ENCODE results near the gene MS4A10.

Gene MS4A10

DNA sequence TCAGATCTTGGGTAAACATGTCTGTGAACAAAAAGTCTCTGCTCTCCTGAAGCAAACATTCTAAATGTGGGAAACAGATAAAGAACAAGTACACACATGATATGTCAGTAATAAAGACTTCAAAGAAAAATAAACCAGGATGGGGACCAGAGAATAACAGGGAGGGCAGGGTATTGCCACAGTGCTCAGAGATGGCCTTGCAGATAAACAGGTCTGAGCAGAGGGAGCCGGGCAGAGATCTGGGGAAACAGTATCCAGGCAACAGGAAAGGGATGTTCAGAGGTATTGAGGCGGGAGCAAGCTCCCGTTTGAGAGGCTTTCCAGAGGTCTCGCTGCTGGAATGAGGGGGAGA is 59.7 kb downstream of the MS4A10 start:
- no peak overlapping the region for H3K27ac ChIP-seq
- TF ChIP-seq, protein P1, sequence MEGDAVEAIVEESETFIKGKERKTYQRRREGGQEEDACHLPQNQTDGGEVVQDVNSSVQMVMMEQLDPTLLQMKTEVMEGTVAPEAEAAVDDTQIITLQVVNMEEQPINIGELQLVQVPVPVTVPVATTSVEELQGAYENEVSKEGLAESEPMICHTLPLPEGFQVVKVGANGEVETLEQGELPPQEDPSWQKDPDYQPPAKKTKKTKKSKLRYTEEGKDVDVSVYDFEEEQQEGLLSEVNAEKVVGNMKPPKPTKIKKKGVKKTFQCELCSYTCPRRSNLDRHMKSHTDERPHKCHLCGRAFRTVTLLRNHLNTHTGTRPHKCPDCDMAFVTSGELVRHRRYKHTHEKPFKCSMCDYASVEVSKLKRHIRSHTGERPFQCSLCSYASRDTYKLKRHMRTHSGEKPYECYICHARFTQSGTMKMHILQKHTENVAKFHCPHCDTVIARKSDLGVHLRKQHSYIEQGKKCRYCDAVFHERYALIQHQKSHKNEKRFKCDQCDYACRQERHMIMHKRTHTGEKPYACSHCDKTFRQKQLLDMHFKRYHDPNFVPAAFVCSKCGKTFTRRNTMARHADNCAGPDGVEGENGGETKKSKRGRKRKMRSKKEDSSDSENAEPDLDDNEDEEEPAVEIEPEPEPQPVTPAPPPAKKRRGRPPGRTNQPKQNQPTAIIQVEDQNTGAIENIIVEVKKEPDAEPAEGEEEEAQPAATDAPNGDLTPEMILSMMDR (conservative IDR thresholded peaks at IDR 0.05): no peak
- TF ChIP-seq ZFX (IDR thresholded peaks at IDR 0.05): no peak

DNA sequence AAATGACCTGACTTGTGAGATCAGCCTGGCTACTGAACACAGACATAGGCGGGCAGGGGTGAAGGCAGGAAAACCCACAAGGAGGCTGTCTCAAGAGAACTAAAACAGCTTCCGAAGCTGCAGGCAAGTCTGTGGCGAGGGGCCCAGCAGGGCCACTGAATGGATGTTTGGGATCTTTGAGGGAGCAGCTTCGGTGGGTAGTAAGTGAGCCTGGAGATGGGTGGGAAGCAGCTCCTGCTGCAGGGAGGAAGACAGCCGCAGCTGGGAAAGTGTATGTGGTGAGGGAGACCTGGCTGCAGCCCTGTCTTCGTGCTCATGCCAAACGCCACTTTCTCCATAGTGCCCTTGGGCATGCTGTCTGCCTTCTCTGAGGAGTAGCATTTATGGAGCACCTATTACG is 60.2 kb downstream of the MS4A10 start:
- TF ChIP-seq ZFX (IDR thresholded peaks at IDR 0.05): no peak
- TF ChIP-seq, protein P1 (conservative IDR thresholded peaks at IDR 0.05): no peak
- no peak overlapping the region for H3K27ac ChIP-seq

DNA sequence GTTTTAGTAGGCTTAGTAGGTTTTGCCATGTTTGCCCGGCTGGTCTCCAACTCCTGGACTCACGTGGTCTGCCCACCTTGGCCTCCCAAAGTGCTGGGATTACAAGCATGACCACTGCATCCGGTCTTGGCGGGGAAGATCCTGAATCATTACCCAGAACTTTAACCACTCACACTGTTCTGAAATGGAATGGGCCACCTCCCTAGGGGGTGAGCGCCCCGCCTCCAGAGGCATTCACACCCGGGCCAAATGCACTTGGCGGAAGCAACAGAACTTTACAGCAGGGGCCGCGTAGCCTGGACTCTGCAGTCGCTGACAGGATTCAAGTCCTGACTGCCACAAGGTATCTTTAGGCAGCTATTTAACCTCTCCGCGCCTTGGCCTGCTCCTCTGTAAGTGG is 62.1 kb downstream of the MS4A10 start:
- H3K27ac ChIP-seq: no peak overlapping the region
- TF ChIP-seq, protein P1 (conservative IDR thresholded peaks at IDR 0.05): no peak
- TF ChIP-seq ZFX (IDR thresholded peaks at IDR 0.05): no peak

DNA sequence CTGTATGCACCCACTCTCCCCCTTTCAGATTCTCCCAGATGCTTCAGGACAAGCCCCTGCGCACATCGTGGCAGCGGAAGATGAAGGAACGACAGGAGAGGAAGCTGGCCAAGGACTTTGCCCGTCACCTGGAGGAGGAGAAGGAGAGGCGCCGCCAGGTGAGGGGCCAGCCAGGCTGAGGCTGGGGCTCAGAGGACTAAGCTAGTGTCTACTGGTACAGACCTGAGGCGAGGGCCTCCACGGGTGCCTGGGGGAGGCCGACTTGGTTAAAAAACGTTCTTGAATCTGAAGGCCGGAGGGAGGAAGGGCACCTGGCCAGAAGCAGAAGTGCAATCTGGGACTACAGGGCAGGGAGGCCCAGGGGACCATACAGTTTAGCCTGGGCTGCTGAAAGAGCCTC is 62.8 kb downstream of the MS4A10 start:
- TF ChIP-seq ZFX (IDR thresholded peaks at IDR 0.05): no peak
- TF ChIP-seq, protein P1 (conservative IDR thresholded peaks at IDR 0.05): no peak
- no peak overlapping the region for H3K27ac ChIP-seq

DNA sequence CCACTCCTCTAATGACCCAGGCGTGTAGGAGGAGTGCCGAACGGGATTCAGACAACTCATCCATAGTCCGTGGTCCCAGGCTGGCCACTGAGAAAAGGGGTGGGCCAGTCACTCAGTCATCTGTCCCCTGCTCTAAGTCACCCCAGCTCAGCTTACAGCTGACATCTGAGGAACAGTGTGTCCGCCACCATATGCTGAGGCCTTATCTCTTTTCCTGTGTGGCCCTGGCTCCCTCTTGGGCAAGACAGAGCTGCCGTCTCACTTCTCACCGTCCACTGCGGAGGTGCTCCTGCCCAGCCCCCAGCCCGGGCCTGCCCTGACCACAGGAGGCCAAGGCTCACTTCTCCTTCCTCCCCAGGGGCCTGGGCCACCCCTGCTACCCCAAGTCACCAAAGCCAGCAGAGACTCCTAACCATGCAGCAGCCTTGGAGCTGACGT is 63.6 kb downstream of the MS4A10 start:
- TF ChIP-seq, protein P1 (conservative IDR thresholded peaks at IDR 0.05): no peak
- no peak for TF ChIP-seq ZFX (IDR thresholded peaks at IDR 0.05)
- H3K27ac ChIP-seq: no peak overlapping the region

DNA sequence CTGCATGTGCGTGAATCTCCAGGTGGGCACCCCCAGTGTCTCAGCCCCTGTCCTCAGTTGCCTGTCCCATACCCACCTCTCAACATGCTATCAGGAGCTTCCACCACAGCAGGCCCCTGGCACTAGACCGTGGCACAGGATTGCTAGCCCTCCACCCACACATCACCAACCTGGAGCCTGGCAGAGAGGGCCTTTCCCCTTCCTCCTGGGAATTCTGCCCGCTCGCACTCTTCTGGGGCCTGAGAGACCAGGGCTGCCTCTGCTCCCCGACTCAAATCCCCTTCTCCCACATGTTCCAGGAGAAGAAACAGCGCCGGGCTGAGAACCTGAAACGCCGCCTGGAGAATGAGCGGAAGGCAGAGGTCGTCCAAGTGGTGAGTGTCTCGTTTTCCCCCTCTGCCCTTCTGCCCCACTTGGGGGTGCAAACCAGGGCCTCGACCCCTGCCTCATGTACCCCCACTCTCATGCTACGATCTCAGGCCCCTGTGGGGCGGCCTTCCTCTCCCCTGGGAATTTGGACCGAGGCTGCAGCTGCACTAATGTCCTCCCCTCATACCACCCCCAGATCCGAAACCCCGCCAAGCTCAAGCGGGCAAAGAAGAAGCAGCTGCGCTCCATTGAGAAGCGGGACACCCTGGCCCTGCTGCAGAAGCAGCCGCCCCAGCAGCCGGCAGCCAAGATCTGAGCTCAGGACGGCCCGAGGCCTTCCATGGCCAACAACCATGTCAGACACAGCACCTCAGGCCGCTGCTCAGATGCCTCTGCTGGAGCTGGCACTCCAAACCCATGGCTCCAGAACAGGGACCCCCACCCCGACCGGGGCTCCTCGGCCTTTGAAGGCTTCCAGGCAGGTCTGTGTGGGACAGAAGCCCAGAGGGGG is 64.7 kb downstream of the MS4A10 start:
- H3K27ac ChIP-seq: no peak overlapping the region
- TF ChIP-seq ZFX (IDR thresholded peaks at IDR 0.05): no peak
- TF ChIP-seq, protein P1 (conservative IDR thresholded peaks at IDR 0.05): no peak

Measured in C4-2B (cell line).